ENCODE data around the gene ALLC.

DNA sequence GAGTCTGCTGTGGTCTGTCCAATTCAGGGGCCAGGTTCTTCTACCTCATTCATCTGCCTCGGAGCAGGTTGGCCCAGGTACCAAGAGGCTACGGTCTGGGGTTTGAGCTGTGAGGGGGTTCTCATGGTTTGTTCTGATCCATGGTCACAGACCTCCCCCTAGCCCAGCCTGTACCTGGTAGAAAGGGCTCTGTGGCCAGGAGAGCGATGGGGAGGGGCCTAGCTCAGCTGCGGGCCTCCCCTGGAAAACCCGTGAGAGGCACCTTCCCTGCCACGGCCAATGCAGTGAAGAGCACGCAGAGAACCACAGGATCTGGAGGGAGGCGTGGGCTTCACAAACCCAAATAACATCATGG, 19.6 kb upstream of the ALLC start:
- no peak for TF ChIP-seq POLR2A (IDR thresholded peaks at IDR 0.05; ENCODE audit: low read depth)
- TF ChIP-seq, protein P1, sequence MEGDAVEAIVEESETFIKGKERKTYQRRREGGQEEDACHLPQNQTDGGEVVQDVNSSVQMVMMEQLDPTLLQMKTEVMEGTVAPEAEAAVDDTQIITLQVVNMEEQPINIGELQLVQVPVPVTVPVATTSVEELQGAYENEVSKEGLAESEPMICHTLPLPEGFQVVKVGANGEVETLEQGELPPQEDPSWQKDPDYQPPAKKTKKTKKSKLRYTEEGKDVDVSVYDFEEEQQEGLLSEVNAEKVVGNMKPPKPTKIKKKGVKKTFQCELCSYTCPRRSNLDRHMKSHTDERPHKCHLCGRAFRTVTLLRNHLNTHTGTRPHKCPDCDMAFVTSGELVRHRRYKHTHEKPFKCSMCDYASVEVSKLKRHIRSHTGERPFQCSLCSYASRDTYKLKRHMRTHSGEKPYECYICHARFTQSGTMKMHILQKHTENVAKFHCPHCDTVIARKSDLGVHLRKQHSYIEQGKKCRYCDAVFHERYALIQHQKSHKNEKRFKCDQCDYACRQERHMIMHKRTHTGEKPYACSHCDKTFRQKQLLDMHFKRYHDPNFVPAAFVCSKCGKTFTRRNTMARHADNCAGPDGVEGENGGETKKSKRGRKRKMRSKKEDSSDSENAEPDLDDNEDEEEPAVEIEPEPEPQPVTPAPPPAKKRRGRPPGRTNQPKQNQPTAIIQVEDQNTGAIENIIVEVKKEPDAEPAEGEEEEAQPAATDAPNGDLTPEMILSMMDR (IDR thresholded peaks at IDR 0.05) = no peak
